Measurements from ENCODE around the gene NEDD1. TPM values are rescaled to one million over a fixed set of nuclear protein-coding genes. Genes with fewer than 3 reads are reported as not detected.
A peak's percentile ranks its signal among the peaks of the same experiment; 100 is the strongest.

NEDD1 gene, protein sequence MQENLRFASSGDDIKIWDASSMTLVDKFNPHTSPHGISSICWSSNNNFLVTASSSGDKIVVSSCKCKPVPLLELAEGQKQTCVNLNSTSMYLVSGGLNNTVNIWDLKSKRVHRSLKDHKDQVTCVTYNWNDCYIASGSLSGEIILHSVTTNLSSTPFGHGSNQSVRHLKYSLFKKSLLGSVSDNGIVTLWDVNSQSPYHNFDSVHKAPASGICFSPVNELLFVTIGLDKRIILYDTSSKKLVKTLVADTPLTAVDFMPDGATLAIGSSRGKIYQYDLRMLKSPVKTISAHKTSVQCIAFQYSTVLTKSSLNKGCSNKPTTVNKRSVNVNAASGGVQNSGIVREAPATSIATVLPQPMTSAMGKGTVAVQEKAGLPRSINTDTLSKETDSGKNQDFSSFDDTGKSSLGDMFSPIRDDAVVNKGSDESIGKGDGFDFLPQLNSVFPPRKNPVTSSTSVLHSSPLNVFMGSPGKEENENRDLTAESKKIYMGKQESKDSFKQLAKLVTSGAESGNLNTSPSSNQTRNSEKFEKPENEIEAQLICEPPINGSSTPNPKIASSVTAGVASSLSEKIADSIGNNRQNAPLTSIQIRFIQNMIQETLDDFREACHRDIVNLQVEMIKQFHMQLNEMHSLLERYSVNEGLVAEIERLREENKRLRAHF
- 10 to 100 TPM; 29.3 to 38.3 (median 37.9) TPM for polyA plus RNA-seq (ENCODE audit: insufficient read length in 4 of 4)

DNA sequence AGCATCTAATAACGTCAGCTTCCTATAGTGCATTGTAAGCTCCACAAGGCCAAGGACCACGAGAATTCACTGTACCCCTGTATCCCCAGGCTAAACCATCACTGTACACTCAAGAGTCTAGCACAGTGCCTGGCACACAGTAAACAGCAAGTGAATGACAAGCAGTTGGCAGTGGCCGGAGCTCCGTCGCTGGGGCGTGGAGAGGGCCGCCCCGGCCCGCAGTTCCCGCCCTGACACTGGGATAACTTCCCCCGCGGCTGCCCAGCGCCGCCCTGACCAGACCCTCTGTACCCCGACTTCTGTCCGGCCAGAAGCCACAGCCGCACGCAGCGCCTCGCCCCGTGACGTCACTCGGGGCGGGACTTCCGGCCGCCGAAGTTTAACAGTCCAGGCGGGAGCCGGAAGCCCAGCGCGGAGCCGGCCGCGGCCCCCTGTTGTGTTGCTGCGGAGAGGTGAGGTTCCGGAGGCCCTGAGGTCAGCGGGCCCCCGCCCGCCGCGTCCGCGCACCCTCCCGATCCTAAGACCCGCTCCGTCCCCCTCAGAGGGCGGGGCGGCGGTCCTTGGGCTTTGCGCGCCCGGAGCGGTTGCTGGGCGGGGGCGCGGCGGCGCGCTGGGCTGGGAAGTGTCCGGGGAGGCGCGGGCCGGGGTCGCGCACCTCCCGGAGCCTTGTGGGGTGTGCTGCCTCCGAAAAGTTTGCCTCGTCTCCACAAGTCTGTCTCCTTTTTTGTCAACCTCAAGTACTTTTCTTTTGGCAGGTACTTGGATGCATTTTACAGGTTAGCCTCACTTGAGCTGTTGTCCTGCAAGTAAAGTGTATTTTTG lies at the start of gene NEDD1:
Gene NEDD1, plus strand, starts transcription at position 409 of the 822 bp plus-strand sequence. CDS start 2,503 bp downstream, outside the sequence.
- DNase-seq (ENCODE audit: low read depth in 4 of 4, low spot score in 3 of 4): peak; percentile 67 to 85 (median 73)

DNA sequence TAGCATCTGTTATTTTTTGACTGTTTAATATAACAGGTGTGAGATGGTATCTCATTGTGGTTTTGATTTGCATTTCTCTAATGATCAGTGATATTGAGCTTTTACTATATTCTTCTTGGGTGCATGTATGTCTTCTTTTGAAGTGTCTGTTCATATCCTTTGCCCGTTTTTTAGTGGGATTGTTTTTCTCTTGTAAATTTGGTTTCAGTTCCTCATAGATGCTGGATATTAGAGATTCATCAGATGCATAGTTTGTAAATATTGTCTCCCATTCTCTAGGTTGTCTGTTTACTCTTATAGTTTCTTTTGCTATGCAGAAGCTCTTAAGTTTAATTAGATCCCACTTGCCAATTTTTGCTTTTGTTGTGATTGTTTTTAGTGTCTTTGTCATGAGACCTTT lies 48.9 kb upstream of the NEDD1 start:
- no peak for DNase-seq (ENCODE audit: low read depth in 4 of 4, low spot score in 3 of 4)

DNA sequence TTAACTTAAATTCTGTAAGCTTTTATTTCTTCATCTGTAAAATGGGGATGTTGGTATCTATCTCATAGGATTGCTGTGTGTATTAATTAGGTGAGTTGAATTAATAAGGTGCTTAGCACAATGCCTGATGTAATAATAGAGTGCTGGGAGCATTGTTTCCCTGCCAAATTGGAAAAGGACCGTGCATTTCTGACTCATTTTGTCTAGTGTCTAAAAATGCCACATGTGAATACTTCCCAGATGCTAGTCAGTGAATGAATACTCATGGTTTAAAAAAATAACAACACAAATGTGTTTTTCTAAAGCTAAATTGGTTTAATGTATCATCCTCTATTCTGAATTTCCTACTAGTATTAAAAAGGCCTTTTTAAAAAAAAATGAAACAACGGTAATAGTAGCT lies 45.4 kb upstream of the NEDD1 start:
- no peak for DNase-seq (ENCODE audit: low read depth in 4 of 4, low spot score in 3 of 4)

DNA sequence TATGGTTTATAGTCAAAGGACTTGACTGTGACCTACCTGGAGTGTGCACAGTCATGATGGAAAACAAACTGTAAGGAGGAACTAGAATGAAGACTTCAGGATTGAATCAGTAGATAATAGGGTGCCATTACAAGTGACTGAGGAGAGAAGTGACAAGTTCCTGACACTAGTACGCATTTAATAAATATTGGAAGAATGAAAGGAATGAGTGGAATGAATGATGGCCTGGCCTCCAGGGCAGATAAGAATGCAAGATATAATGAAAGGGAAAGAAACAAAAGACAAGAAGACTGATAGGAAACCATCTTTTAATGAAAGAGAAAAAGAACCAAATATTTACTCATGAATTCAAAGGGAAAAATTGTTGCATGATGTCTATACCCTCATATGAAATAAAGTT lies 44.7 kb upstream of the NEDD1 start:
- DNase-seq (ENCODE audit: low read depth in 4 of 4, low spot score in 3 of 4): no peak

DNA sequence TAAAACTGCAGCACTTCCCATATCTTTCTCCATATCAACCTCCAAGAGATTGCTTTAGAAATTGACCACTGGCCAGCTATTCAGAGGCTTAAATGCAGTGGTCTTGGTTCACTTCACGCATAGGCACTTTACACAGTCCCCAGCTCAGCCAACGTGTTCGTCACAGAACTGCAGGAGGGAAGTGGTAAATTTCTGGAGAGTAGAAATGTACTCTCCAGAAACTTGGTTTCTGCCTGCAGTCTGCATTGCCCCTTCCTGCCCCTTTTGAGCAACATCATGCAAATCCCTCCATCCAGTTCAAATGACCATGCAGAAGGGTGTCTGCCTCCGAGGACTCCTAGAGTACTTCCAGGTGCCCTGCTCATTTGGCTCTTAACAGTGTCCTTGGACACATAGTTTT lies 42.7 kb upstream of the NEDD1 start:
- DNase-seq (ENCODE audit: low read depth in 4 of 4, low spot score in 3 of 4): no peak

DNA sequence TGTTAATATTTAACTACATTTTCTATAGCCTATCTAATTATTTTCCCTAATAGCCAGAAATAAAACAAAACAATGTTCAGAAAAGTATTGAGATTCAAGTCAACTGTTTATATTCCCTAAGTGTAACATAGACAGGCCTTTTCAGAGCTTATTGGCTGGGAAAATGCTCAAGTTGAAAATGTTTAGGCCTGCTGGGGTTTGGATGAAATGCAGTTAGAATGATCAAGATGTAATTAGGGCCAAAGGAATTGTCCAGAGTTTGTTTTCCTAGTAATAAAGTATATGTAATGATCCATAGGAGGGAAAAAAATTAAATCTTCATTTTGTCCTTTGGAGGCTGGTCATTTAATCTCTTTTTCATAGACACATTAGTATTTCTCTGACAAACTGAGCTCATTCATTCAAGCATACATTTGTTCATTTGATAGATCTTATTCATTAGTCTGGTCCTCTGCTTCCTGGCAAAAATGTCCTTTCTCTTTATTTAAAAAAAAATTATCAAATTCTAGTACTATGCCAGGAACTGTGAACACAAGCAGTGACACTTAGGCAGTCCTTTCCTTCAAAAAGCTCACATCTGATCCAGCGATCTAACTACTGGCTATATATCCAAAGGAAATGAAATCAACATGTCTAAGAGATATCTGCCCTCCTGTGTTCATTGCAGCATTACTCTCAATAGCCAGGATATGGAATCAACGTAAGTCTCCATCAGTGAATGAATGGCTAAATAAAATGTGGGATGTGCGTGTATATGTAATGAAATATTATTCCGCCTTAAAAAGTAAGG lies 40.1 kb upstream of the NEDD1 start:
- no peak for DNase-seq (ENCODE audit: low read depth in 4 of 4, low spot score in 3 of 4)

DNA sequence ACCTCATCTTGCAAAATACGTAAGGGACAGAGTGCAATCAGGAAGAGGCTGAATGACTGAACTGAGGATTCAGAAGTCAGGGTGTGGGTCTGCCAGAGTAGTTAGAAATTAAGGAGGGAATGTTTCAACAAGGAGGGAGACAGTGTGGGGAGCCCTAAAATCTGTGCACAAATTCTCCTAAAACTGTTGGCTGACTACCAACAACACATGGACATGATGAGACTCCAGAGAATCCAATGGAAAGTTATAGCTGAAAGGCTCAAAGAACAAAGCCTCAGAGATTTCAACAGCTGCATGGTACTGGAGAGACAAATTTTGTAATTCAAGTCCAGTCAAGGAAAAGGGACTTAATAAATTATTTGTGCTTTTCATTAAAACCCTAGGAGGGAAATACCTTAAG lies 36.1 kb upstream of the NEDD1 start:
- DNase-seq (ENCODE audit: low read depth in 4 of 4, low spot score in 3 of 4): no peak

DNA sequence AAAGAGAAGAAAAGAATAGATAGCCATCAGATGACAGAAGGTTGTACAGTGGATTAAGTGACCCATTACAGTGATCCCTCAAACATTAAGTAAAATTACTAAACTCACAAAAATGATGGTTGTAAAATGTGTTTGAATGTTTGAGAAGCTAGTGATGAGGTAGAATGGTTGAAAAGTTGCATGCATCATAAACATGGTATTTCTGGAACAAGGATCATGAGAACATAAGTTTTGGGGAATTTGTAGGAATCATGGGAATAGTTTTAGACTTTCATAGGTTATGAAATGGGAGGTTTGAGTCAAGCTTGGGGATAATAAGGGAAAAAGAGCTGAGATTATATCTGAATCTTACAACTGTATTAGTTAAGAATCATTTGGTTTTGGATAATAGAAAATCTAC lies 34.1 kb upstream of the NEDD1 start:
- no peak for DNase-seq (ENCODE audit: low read depth in 4 of 4, low spot score in 3 of 4)

DNA sequence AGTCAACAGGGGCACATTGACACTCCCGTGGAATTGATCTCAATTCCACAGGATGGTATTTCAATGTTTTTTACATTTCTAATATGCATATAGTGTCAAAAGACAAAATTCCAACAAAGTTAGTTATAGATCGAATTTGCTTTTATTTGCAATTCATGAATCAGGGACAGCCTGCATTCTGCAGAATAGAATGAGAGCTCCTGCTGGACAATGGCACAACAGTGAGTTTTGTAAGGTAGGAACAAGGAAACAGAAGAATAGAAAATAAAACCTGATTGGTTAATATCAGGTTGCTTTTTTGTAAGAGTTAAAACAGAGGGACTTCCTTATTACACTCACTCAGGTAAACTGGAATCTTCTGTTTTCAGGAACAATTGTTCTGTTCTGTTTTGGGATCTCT lies 32.8 kb upstream of the NEDD1 start:
- no peak for DNase-seq (ENCODE audit: low read depth in 4 of 4, low spot score in 3 of 4)

DNA sequence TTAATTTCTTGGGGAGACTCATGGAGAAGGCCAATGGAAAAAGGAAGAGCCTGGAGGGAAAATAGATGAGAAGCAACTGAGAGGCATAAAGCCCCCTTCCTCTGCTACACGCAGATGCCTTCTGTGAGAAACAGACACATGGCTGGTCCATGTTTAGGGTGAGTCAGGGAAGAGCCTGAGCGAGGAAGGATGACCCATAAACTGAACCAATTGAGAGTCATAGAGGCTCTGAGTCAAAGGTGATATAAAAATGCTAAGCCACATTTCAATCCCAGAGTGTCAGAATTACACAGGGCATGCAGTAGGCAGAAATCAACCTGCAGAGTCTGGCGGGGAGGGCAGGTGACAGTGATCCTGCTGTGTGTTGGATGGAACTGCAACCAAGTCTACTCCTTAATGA lies 30.1 kb upstream of the NEDD1 start:
- DNase-seq (ENCODE audit: low read depth in 4 of 4, low spot score in 3 of 4): no peak

DNA sequence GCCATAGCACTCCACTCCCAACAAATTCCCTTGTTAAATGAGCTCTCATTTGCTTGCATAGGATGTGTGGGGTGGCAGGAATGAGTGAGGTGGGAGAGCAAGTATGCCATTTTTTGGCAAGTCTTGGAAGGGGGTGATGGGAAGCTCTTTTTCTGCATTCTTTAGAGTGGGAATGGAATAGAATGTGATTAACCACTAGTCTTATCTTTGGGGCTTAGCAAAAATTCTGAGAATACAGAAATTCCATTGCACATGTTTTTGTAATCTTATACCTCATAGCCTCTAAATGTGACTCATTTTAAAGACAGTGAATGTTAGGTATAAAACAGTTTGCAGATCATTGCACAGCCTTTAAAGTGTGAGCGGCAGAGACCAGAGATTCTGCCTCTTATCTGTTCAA lies 28.4 kb upstream of the NEDD1 start:
- no peak for DNase-seq (ENCODE audit: low read depth in 4 of 4, low spot score in 3 of 4)

DNA sequence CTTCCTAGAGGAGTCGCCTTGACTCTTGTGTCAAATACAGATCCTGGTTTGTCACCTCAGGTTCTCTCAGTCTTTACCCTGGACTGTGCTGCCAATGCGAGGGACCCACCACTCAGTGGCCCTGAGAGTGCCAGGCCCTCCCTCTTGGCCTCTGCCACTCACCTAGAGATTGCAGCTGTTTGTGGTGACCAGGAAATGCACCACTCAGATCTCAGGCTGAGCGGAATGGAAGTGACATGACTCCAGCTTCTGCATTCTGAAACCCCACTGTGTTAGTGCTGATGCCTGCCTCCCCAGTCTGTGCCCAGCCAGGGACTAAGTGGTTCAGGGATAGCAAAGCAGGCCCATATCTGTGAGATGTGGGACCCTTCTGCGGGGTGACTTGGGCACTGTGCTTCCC lies 27.8 kb upstream of the NEDD1 start:
- DNase-seq (ENCODE audit: low read depth in 4 of 4, low spot score in 3 of 4): no peak

DNA sequence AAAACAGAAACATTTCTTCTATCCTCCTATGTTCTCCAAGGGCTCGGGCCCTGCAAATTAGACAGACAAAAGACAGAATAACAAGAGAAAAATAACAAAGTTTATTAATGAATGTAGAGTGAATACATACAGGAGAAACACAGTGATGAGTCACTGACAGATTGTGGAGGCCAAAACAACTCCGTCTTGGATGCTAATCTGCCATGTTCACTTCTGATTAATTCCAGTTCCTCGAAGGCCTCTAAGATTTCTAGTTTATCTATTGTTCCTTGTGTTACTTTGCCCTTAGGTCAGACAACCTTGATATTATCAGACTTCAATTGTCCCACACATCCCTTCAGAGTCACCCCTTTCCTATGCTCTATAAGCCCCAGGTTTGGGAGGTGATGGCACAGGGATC lies 26.8 kb upstream of the NEDD1 start:
- DNase-seq (ENCODE audit: low read depth in 4 of 4, low spot score in 3 of 4): no peak

DNA sequence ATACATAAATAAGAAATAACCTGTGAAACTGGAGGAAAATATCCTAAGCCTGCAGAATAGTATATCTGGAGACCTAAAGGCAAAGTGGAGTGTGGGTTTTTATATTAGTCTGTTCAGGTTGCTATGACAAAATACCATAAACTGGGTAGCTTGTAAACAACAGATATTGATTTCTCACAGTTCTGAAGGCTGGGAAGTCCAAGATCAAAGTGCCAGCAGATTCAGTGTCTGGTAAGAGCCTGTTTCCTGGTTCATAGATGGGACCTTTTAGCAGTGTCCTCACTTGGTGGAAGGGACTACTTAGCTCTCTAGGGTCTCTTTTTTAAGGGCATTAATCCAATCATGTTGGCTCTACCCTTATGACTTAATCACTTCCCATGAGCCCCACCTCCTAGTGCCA lies 25.4 kb upstream of the NEDD1 start:
- DNase-seq (ENCODE audit: low read depth in 4 of 4, low spot score in 3 of 4): no peak

DNA sequence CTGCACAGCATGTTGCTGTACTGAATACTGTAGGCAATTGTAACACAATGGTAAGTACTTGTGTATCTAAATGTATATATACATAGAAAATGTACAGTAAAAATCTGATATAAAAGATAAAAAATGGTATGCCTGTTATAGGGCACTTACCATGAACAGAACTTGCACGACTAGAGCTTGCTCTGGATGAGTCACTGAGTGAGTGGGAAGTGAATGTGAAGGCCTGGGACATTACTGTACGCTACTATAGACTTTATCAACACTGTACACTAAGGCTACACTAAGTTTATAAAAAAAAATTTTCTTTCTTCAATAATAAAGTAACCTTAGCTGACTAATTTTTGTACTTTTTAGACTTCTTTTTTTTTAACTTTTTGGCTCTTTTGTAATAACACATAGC lies 24.2 kb upstream of the NEDD1 start:
- no peak for DNase-seq (ENCODE audit: low read depth in 4 of 4, low spot score in 3 of 4)

DNA sequence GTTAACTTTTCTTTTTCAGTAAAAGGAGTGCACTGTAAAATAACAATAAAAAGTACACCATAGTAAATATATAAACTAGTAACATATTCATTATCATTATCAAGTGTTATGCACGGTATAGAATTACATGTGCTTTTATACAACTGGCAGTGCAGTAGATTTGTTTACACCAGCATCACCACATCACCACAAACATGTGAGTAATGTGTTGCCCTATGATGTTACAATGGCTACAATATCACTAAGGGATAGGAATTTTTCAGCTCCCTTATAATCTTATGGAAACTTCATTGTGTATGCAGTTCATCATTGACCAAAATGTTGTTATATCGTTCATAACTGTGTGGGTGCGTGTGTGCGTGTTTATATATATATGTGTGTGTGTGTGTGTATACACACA lies 23.5 kb upstream of the NEDD1 start:
- no peak for DNase-seq (ENCODE audit: low read depth in 4 of 4, low spot score in 3 of 4)

DNA sequence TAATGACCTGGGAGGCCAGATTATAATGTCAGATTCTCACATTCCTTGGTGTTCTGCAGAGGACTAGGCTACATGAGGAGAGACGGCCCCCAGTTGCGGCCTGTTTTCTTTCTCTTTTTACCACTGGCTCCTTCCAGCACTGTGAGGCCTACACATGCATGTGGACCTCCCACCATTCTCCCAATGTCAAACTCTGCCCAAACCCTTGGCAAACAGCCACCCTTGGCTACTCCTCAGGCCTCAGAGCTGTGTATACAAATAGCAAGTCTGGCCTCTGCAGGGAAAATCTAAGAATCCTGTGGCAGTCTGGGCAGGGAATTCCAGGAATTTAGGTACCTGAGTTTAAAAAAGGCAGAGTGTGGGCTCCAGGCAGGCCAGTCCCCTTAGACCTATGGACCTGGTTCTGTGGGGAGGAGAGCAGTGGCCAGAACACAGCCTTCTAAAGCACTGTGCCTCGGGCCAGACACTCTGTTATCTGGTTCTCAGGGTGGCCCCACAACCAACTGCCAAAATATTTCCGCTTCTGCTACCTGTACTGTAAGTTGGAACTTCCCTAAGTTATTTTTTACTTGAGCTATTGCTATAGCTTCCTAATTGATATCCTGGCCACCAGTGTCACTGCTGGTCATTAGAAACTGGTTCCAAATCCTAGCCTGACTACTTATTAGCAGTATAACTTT lies 19.9 kb upstream of the NEDD1 start:
- peak in 2 of 4 donors; percentile 34 to 58 for DNase-seq (ENCODE audit: low read depth in 4 of 4, low spot score in 3 of 4)

DNA sequence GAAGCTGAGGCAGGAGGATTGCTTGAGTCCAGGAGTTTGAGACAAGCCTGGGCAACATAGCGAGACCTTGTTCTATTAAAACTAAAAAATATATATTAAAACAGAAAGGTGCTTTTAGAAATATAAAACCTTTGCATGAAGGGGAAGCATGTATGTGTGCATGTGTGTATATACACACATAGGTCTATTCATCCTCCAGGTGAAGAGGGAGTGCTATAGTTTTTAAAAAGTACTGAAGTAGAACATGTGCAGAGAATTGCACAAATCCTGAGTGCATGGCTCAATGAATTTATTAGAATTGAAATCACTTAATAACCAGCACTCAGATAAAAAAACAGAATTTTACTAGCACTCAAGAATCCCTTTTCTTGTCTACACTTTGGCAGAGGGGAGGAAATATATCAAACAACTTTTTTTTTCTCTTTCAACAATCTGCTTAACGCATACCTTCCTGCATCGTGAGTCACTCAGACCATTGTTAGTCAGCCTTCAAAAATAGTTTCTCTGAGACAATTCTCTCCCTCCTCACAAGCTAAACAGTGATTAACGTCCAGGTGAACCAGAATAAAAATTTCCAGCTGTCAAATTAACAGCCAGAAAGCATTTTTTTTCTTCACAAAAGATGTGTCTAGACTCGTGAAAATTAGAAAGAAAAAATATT lies 17.7 kb upstream of the NEDD1 start:
- no peak for DNase-seq (ENCODE audit: low read depth in 4 of 4, low spot score in 3 of 4)

DNA sequence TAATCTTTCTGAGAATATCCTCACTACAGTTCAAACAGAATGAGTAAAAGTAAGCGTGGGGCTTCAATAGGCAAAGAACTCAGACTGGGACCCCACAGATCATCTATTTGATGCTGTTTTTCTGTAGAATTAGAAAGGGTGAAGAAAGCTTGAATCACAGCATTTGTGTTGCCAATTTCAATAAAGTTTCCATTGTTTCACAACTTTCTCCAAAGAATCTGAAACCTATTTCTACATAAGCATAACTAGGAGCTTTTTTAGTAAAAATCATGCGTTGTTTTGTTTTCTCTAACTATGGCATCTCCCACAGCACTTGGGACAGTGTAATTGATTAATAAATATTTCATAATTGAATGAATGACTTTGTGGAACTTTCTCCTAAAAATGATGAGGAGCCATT lies 16.7 kb upstream of the NEDD1 start:
- DNase-seq (ENCODE audit: low read depth in 4 of 4, low spot score in 3 of 4): no peak
